ENCODE data around the gene MPRIP.
"Not testable (repeated sequence)": the region's sequence is repeated elsewhere in the genome, so short reads cannot be mapped to it uniquely, and the experiment has no call there.

Gene MPRIP

GRCh38 chr17:17013828-17014747 lies 28.2 kb upstream of the MPRIP start:
- DNase-seq, result not testable (repeated sequence)

DNA sequence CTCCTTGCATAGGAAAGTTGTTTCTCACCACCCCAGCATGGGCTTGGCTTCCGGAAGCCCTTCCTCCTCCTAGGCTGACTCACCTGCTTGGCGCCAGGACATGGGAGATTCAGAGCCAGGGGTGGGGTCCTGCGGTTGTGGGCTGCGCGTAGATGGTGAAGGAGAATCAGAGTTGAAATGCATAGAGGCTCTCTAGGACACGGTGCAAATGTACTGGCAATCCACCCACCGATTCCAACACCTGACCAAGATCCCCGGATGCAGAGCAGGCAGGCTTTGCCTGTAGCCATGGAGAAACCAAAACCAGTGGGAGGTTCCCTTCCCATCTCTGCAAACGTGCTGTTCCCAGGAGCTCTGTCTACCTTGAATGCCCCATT lies 27.5 kb upstream of the MPRIP start:
- DNase-seq, result not testable (repeated sequence)

- DNase-seq, result no peak
Observed at GRCh38 chr17:17015230-17015629, 27.0 kb upstream of the MPRIP start.

- not testable (repeated sequence) for DNase-seq
Observed at GRCh38 chr17:17016199-17017197, 25.8 kb upstream of the MPRIP start.

DNA sequence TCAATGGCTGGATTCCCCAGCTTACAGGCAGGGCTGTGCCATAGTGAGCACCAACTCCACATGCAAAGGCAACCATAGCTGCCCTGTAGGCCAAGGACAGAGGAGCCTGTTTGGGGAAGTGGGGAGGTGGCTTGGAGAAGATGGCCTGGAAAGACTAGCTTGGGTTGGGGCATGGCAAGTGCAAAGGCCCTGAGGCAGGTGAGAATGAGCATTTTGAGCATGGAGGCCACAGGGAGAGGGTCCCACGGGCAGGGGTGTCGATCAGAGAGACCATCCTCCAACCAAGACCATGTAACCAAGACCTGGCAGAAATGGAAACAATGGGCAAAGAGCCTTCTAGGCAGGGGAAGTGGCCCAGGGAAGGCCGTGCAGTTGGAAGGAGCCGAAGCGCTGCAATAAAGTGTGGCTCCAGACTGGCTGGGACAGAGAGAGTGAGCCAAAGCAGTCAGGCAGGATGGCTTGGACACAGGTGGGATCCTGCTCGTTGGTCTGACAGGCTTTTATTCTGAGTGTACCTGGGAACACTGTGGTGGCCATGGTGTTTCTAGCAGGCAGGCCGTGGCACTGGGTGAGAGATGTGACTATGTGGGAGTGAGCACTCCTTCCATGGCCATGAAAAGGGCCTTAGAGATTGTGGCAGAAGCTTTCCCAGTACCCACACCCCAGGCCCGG lies 24.8 kb upstream of the MPRIP start:
- DNase-seq, result no peak

- DNase-seq, result no peak
Observed at GRCh38 chr17:17018021-17018441, 24.2 kb upstream of the MPRIP start.

- no peak for DNase-seq
Observed at GRCh38 chr17:17018612-17019429, 23.4 kb upstream of the MPRIP start.

- no peak for DNase-seq
Observed at GRCh38 chr17:17019430-17019762, 22.9 kb upstream of the MPRIP start.

DNA sequence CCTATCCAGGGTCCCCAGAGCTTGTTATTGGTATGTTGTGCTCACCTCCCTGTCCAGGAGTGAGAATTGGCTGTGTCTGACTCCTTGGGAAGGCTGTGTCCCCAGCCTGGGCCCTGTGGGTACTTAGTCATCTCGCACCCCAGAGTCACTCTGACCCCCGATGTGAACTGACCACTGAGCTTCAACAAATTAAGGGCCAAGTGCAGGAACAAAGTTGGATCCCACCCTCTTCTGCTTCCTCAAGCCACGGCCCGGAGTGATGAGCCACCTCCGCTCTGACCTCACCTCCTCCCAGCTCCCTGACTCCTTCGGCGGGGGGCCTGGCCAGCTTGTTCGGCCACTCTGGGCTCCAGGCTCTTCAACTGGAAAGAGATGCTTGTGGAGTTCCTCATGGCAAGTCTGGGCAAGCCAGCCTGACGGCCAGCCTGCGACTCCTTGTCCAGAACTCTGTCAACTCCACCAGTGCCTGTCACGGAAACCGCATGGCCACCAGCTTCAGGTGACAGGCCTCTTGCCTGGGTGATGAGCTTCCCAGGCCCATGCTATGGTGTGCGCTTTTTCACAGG lies 22.3 kb upstream of the MPRIP start:
- DNase-seq, result no peak

- no peak for DNase-seq
Observed at GRCh38 chr17:17020821-17021193, 21.4 kb upstream of the MPRIP start.

DNA sequence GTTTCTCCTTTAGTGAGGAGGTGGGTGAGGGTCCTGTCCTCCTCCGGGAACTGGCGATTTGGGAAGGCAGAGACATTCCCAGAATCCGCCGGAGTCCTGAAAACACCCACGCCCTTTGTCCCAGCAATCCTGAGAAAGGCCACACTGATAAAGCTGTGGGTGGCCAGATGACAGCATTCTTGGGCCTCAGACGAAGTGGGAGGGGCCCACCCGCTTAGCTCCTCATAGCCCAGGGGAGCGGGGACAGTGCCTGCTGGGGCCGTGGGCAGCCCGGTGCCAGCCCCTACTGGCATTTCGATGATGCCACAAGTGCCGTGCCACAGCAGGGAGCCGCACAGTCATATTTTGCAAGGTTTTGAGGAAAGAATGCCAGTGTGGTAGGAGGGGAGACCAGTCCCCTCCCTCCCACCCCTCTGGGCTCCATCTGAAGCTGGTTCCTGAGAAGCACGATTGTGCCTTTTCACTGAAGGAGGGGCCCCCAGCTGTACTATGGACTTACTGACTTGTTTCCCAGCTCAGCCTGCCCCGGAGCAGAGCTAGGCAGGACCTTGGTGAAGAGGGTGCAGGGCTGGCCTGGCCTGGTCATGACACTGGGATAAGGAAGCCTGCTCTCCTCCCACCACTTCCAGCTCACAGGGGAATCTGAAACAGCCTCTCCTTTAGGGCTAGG lies 20.9 kb upstream of the MPRIP start:
- peak; percentile 22 for DNase-seq

DNA sequence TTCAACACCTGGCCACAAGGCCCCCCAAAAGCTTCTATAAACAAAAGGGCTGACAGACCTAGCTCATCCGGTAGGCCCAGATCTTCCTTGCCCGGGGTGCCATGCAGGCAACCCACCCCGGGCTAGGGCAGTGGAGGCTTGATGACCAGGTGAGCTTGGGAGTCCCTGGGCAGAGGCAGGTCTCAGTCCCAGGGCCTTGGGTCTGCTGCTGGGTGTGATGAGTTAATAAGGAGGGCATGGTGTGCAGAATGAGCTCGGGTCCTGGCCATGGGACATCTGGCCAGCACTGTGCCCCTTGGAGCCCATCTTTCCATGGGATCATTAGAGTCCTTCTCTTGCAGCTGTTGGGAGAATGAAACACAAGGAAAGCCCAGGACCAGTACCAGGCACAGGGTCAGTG lies 20.2 kb upstream of the MPRIP start:
- DNase-seq, result no peak

GRCh38 chr17:17022456-17022855 lies 19.8 kb upstream of the MPRIP start:
- DNase-seq, result no peak

DNA sequence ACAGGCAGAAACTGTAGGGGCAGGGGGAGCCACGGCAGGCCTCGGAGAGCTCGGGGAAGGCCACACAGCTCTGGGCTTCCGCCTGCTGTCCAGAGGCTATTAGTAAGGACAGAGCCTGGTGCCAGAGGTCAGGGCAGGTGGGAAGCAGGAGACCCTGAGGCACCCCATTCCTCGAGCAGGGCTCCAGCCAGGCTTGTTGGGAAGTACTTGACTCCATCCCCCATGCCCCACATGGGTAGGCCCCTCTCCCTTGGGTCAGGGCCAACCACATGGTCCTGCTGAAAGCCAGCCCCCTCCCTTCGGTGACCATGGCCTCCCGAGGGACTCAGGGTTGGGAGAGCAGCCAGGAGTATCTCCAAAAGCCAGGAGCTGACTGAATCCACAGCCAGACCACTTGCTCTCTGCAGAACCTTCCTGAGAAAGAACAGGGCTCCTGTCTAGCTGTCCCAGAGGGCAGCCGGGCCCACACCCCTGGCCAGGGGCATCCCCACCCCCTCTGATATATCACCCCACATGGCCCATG lies 17.4 kb upstream of the MPRIP start:
- DNase-seq, result no peak

DNA sequence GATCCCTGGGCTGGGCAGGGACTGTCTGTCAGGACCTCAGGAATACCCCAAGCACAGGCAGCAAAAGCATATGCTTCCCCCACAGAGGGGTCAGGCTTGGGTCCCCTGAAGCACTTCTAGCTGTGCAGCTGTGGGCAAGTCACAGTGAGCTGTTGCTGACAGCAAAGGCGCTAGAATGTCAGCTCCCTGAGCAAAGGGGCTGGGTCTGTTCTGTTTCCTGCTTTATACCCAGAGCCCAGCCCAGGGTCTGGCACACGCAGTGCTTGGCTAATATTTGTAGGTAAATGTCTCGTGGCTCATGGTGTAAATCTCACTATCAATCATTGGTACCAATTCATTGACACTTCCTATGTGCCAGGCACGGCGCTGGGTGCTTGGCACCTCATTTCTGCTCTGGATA lies 16.6 kb upstream of the MPRIP start:
- no peak for DNase-seq

- no peak for DNase-seq
Observed at GRCh38 chr17:17026163-17026562, 16.1 kb upstream of the MPRIP start.

DNA sequence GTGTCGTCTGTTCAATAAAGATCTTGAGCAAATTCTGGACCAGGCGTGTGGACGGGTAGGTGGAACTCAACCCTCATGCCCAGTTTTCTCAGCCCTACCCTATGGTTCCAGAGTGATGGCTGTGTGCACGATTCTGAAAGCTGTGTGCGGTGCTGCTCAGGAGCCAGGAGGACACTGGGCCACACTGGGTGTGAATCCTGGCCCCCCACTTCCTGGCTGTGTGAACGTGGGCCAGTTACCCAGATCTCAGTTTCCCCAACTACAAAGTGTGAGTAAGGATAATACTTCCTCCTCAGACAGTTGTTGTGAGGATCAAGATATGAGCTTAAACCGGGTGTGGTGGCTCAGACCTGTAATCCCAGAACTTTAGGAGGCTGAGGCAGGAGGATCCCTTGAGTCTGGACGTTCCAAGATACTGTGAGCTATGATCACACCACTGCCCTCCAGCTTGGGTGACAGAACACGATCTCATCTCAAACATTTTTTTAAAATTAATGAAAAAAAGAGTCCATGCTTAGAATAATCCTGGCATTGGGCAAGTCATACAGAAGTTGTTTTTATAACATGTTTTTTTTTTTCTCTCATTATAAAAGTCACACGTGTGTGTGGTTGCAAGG lies 14.7 kb upstream of the MPRIP start:
- no peak for DNase-seq

DNA sequence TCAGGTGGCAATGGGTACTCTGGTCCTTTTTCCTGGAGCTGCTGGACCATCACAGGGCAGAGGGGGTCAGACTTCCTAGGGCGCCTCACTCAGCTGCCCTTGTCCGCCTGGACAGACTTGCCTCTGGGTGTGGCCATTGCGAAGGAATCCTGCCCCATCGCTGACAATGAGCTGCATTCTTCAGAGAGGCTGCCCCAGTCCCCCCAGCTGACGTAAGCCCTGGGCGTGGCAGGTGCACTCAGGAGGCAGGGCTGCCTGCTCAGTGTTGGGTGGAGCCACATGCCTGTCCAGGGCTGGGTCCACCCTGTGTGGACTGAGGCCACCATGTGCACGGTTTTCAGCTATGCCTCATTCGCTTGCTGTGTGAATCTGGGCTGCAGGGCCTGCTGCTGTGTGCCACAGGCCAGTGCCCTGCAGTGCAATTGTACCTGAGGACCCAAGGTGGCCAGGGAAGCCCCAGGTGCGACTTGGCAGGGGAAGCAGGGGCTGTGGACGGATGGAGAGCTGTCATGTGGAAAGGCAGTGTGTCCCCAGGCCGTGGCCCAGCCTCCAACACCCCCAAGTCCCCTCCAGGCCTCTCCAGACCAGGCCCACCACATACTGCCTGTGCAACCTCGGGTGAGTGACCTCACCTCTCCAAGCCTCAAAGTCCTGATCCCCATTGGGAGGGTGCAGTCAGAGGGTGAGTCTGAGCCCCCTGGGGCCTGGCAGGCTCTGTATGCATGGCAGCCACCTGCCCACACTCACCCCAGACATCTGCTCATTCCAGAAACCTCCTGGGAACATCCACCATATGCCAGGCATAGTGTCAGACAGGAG lies 14.0 kb upstream of the MPRIP start:
- DNase-seq, result no peak

GRCh38 chr17:17028878-17029535 lies 13.2 kb upstream of the MPRIP start:
- no peak for DNase-seq

All from midbrain (tissue), 1 donor.